Dendritic cell treated with granulocyte-macrophage colony-stimulating factor and Interleukin-4, amounts not matched to agents 40 ng/mL and 50 ng/mL, for 4 days (primary cell): ENCODE results near the gene DPP10.

Source experiments
- H3K27ac Mint-ChIP-seq: one replicate; pipeline ENCODE4 v1.8.0; 2022; ENCODE audit warnings: mild to moderate bottlenecking, mixed read lengths
- H3K27me3 Mint-ChIP-seq: one replicate; pipeline ENCODE4 v1.8.0; 2022; ENCODE audit warnings: mild to moderate bottlenecking, mixed read lengths
- H3K36me3 Mint-ChIP-seq: one replicate; pipeline ENCODE4 v1.8.0; 2022; ENCODE audit warnings: low read depth, mixed read lengths
- H3K4me1 Mint-ChIP-seq: one replicate; pipeline ENCODE4 v1.8.0; 2022; ENCODE audit warnings: low read depth, mixed read lengths
- H3K4me3 Mint-ChIP-seq: one replicate; pipeline ENCODE4 v1.8.0; 2022; ENCODE audit warnings: mild to moderate bottlenecking, moderate library complexity, mixed read lengths
- H3K9me3 Mint-ChIP-seq: one replicate; pipeline ENCODE4 v1.8.0; 2022; ENCODE audit warnings: mixed read lengths
- intact Hi-C: fragments of 100-400 bp; cut with micrococcal nuclease; formaldehyde crosslinking; loops from one replicate; pipeline ENCODE4 v1.15.0; 2022

The DPP10 gene

GRCh38 chr2:114668415-114668814 lies 226.0 kb downstream of the DPP10 start:
- H3K4me1 Mint-ChIP-seq, result no peaks in the 10 kb centered on the region
- H3K36me3 Mint-ChIP-seq, result no peaks in the 10 kb centered on the region
- no peaks in the 10 kb centered on the region for H3K27me3 Mint-ChIP-seq
- H3K27ac Mint-ChIP-seq, result no peak overlapping the region
- intact Hi-C loops, result no loop called here
- no peak overlapping the region for H3K4me3 Mint-ChIP-seq
- H3K9me3 Mint-ChIP-seq, result no peaks in the 10 kb centered on the region

- intact Hi-C loops, result no loop called here
- Mint-ChIP-seq H3K36me3 (no peaks in the 10 kb centered on the region), H3K4me3 (no peak overlapping the region), H3K4me1 (no peaks in the 10 kb centered on the region), H3K27me3 (no peaks in the 10 kb centered on the region), H3K9me3 (no peaks in the 10 kb centered on the region), H3K27ac (no peak overlapping the region)
These were observed 240.8 kb downstream of the DPP10 start for GRCh38 chr2:114683251-114683650.

GRCh38 chr2:114684403-114684802 lies 242.0 kb downstream of the DPP10 start:
- H3K27ac Mint-ChIP-seq, result no peak overlapping the region
- intact Hi-C loops, result no loop called here
- H3K4me1 Mint-ChIP-seq, result no peaks in the 10 kb centered on the region
- no peak overlapping the region for H3K4me3 Mint-ChIP-seq
- H3K9me3 Mint-ChIP-seq, result no peaks in the 10 kb centered on the region
- H3K27me3 Mint-ChIP-seq, result no peaks in the 10 kb centered on the region
- H3K36me3 Mint-ChIP-seq, result no peaks in the 10 kb centered on the region

GRCh38 chr2:114685102-114685501 lies 242.7 kb downstream of the DPP10 start:
- Mint-ChIP-seq H3K27me3 (no peaks in the 10 kb centered on the region), H3K9me3 (no peaks in the 10 kb centered on the region), H3K4me1 (no peaks in the 10 kb centered on the region), H3K36me3 (no peaks in the 10 kb centered on the region), H3K27ac (no peak overlapping the region), H3K4me3 (no peak overlapping the region)
- intact Hi-C loops, result no loop called here

- Mint-ChIP-seq H3K9me3 (peaks cover 15% of the 10 kb centered on the region), H3K36me3 (no peaks in the 10 kb centered on the region), H3K27ac (no peak overlapping the region), H3K27me3 (no peaks in the 10 kb centered on the region), H3K4me1 (no peaks in the 10 kb centered on the region), H3K4me3 (no peak overlapping the region)
- intact Hi-C loops, result no loop called here
These were observed 245.8 kb downstream of the DPP10 start for GRCh38 chr2:114688241-114688640.

GRCh38 chr2:114698520-114698919 lies 256.1 kb downstream of the DPP10 start:
- Mint-ChIP-seq H3K4me1 (no peaks in the 10 kb centered on the region), H3K4me3 (no peak overlapping the region), H3K27me3 (no peaks in the 10 kb centered on the region), H3K36me3 (no peaks in the 10 kb centered on the region), H3K27ac (no peak overlapping the region), H3K9me3 (peaks cover 18% of the 10 kb centered on the region)
- intact Hi-C loops, result no loop called here

- peaks cover 16% of the 10 kb centered on the region for H3K9me3 Mint-ChIP-seq
- H3K36me3 Mint-ChIP-seq, result no peaks in the 10 kb centered on the region
- no peak overlapping the region for H3K27ac Mint-ChIP-seq
These were observed 257.0 kb downstream of the DPP10 start for GRCh38 chr2:114699423-114699944.

GRCh38 chr2:114700440-114700839 lies 258.0 kb downstream of the DPP10 start:
- Mint-ChIP-seq H3K4me3 (no peak overlapping the region), H3K27me3 (no peaks in the 10 kb centered on the region), H3K36me3 (no peaks in the 10 kb centered on the region), H3K27ac (no peak overlapping the region), H3K9me3 (peaks cover 8% of the 10 kb centered on the region), H3K4me1 (no peaks in the 10 kb centered on the region)
- intact Hi-C loops, result no loop called here

More at GRCh38 chr2:114699423-114699944, 257.0 kb downstream of the DPP10 start:
- intact Hi-C loops, result no loop called here
- H3K27me3 Mint-ChIP-seq, result no peaks in the 10 kb centered on the region
- H3K4me3 Mint-ChIP-seq, result no peak overlapping the region
- H3K4me1 Mint-ChIP-seq, result no peaks in the 10 kb centered on the region

GRCh38 chr2:114709936-114710850 lies 267.8 kb downstream of the DPP10 start:
- Mint-ChIP-seq H3K4me3 (no peak overlapping the region), H3K27me3 (no peaks in the 10 kb centered on the region), H3K4me1 (no peaks in the 10 kb centered on the region), H3K36me3 (no peaks in the 10 kb centered on the region), H3K27ac (no peak overlapping the region), H3K9me3 (no peaks in the 10 kb centered on the region)
- intact Hi-C loops, result no loop called here

GRCh38 chr2:114714313-114714712 lies 271.9 kb downstream of the DPP10 start:
- no peaks in the 10 kb centered on the region for H3K36me3 Mint-ChIP-seq
- no peak overlapping the region for H3K4me3 Mint-ChIP-seq
- no peaks in the 10 kb centered on the region for H3K27me3 Mint-ChIP-seq
- H3K4me1 Mint-ChIP-seq, result no peaks in the 10 kb centered on the region
- H3K27ac Mint-ChIP-seq, result no peak overlapping the region
- intact Hi-C loops, result no loop called here
- H3K9me3 Mint-ChIP-seq, result no peaks in the 10 kb centered on the region

- H3K9me3 Mint-ChIP-seq, result no peaks in the 10 kb centered on the region
- H3K27me3 Mint-ChIP-seq, result no peaks in the 10 kb centered on the region
- H3K4me3 Mint-ChIP-seq, result no peak overlapping the region
- H3K27ac Mint-ChIP-seq, result no peak overlapping the region
- no peaks in the 10 kb centered on the region for H3K4me1 Mint-ChIP-seq
- intact Hi-C loops, result no loop called here
- H3K36me3 Mint-ChIP-seq, result no peaks in the 10 kb centered on the region
These were observed 274.6 kb downstream of the DPP10 start for GRCh38 chr2:114717049-114717448.

- Mint-ChIP-seq H3K9me3 (no peaks in the 10 kb centered on the region), H3K4me1 (no peaks in the 10 kb centered on the region), H3K27ac (no peak overlapping the region), H3K36me3 (no peaks in the 10 kb centered on the region), H3K4me3 (no peak overlapping the region), H3K27me3 (no peaks in the 10 kb centered on the region)
- intact Hi-C loops, result no loop called here
These were observed 282.0 kb downstream of the DPP10 start for GRCh38 chr2:114724454-114724853.

GRCh38 chr2:114727012-114727411 lies 284.6 kb downstream of the DPP10 start:
- Mint-ChIP-seq H3K27ac (no peak overlapping the region), H3K4me1 (no peaks in the 10 kb centered on the region), H3K4me3 (no peak overlapping the region), H3K36me3 (no peaks in the 10 kb centered on the region), H3K9me3 (peaks cover 7% of the 10 kb centered on the region), H3K27me3 (no peaks in the 10 kb centered on the region)
- intact Hi-C loops, result no loop called here

- H3K27me3 Mint-ChIP-seq, result no peaks in the 10 kb centered on the region
- peaks cover 13% of the 10 kb centered on the region for H3K9me3 Mint-ChIP-seq
- H3K4me3 Mint-ChIP-seq, result no peak overlapping the region
- intact Hi-C loops, result no loop called here
- H3K36me3 Mint-ChIP-seq, result no peaks in the 10 kb centered on the region
- no peaks in the 10 kb centered on the region for H3K4me1 Mint-ChIP-seq
- H3K27ac Mint-ChIP-seq, result no peak overlapping the region
These were observed 285.9 kb downstream of the DPP10 start for GRCh38 chr2:114728372-114728771.

GRCh38 chr2:114729026-114729425 lies 286.6 kb downstream of the DPP10 start:
- no peaks in the 10 kb centered on the region for H3K36me3 Mint-ChIP-seq
- H3K4me3 Mint-ChIP-seq, result no peak overlapping the region
- no peak overlapping the region for H3K27ac Mint-ChIP-seq
- no peaks in the 10 kb centered on the region for H3K27me3 Mint-ChIP-seq
- no peaks in the 10 kb centered on the region for H3K4me1 Mint-ChIP-seq
- intact Hi-C loops, result no loop called here
- peaks cover 13% of the 10 kb centered on the region for H3K9me3 Mint-ChIP-seq
